Measurements from ENCODE around the gene COL26A1. TPM values are rescaled to one million over a fixed set of nuclear protein-coding genes. Genes with fewer than 3 reads are reported as not detected.

The COL26A1 gene
- total RNA-seq, 4 donors from 2014 or later = not detected

DNA sequence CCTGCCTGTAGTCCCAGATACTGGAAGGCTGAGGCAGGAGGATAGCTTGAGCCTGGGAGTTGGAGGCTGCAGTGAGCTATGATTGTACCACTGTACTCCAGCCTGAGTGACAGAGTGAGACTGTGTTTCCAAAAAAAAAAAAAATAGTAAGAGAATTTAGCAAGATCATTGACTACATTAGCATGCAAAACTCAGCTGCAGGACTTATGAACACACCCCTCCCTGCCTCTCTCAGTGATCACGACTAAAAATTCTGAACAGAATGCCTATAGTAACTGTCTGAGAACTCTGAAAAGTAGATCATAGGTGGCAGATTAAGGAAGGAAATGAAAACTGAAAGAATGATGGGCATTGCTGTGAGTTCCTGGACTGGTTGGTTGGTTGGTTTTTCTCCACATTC lies 215.9 kb downstream of the COL26A1 start:
- H3K4me3 ChIP-seq = no peak overlapping the region
- in situ Hi-C loops (cut with MboI; ENCODE audit: low pct_ligation_motif_present in 1 of 4, low pct_unique_long_range_greater_than_20kb in 1 of 4, low sequenced_read_pairs in 3 of 4) (no loop called here), intact Hi-C loops (cut with DNase I; ENCODE audit: low total_unique reads) (no loop called here)

DNA sequence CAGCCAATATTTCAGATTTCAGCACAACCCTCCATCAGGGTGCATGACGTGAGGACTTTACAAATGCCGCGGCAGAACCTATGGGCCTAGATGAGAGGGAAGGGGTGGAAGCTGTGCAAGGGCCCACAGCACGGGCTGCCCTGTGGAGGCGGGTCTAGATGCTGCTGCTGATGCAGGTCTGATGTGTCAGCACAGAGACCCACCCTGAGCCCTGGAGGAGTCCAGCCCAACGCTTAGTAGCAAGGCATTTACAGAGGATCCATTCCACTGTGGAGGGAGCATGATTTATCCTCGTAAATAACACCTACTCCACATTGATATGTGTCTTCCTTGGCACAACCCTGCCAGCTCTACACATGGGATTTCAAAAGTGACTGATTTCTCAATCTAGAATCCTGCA lies 217.9 kb downstream of the COL26A1 start:
- Histone ChIP-seq H3K4me1 (peaks cover 1 to 19% (median 9%) of the 10 kb centered on the region in 4 donors), H3K27ac (no peak overlapping the region), H3K36me3 (no peaks in the 10 kb centered on the region), H3K9me3 (peaks cover 0 to 5% of the 10 kb centered on the region in 2 donors), H3K27me3 (no peaks in the 10 kb centered on the region), H3K4me3 (no peak overlapping the region)
- intact Hi-C loops (cut with DNase I; ENCODE audit: low total_unique reads) = no loop called here
- 94 to 95% methylated on average over 5 to 7 of the region's 7 CpGs for WGBS, 2 donors (ENCODE audit: low coverage in 1 of 2)
- DNase-seq = no peak
- no peak for TF ChIP-seq POLR2AphosphoS5 (IDR thresholded peaks at IDR 0.05)
- in situ Hi-C loops (cut with MboI; ENCODE audit: low pct_ligation_motif_present in 1 of 4, low pct_unique_long_range_greater_than_20kb in 1 of 4, low sequenced_read_pairs in 3 of 4) = no loop called here

More for the DNA sequence above, 215.9 kb downstream of the COL26A1 start:
- Histone ChIP-seq H3K9me3 (peaks cover 0 to 5% of the 10 kb centered on the region in 2 donors), H3K36me3 (no peaks in the 10 kb centered on the region), H3K4me1 (peaks cover 0 to 12% (median 4%) of the 10 kb centered on the region in 4 donors), H3K27me3 (no peaks in the 10 kb centered on the region), H3K27ac (no peak overlapping the region)
- DNase-seq = no peak
- 22 to 23% methylated on average over 1 of the region's 1 CpG for WGBS, 2 donors (ENCODE audit: low coverage in 1 of 2)
- no peak for TF ChIP-seq EP300 (IDR thresholded peaks at IDR 0.05; ENCODE audit: low read depth)
- TF ChIP-seq POLR2AphosphoS5 (IDR thresholded peaks at IDR 0.05) = no peak
- TF ChIP-seq POLR2A (IDR thresholded peaks at IDR 0.05) = no peak
- TF ChIP-seq, protein P1, sequence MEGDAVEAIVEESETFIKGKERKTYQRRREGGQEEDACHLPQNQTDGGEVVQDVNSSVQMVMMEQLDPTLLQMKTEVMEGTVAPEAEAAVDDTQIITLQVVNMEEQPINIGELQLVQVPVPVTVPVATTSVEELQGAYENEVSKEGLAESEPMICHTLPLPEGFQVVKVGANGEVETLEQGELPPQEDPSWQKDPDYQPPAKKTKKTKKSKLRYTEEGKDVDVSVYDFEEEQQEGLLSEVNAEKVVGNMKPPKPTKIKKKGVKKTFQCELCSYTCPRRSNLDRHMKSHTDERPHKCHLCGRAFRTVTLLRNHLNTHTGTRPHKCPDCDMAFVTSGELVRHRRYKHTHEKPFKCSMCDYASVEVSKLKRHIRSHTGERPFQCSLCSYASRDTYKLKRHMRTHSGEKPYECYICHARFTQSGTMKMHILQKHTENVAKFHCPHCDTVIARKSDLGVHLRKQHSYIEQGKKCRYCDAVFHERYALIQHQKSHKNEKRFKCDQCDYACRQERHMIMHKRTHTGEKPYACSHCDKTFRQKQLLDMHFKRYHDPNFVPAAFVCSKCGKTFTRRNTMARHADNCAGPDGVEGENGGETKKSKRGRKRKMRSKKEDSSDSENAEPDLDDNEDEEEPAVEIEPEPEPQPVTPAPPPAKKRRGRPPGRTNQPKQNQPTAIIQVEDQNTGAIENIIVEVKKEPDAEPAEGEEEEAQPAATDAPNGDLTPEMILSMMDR (IDR thresholded peaks at IDR 0.05) = no peak

DNA sequence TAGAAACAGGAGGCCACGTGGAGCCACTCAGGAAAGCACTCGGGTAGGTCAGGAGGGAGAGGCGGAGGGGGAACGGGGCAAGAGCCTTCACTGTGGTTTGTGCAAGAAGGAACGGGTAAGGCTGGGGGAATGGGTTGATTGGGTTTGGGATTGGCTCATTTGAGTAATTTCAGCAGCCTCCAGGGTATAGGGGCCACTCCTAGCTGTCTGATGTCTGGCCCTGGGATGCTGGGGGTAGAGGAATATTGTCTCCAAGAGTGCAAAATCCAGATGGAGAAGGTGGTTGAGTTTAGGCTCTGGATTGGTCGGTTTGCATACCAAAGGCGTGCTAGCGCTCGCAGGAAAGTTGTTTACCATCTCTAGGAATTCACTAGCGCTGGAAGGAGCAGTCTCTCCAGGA lies 219.2 kb downstream of the COL26A1 start:
- no peak overlapping the region for H3K27ac ChIP-seq
- no peak overlapping the region for H3K4me3 ChIP-seq
- TF ChIP-seq, protein P1 (IDR thresholded peaks at IDR 0.05) = no peak
- no peak for TF ChIP-seq EP300 (IDR thresholded peaks at IDR 0.05; ENCODE audit: low read depth)
- TF ChIP-seq POLR2A (IDR thresholded peaks at IDR 0.05) = no peak
- no peak for TF ChIP-seq POLR2AphosphoS5 (IDR thresholded peaks at IDR 0.05)
- H3K9me3 ChIP-seq = peaks cover 0 to 5% of the 10 kb centered on the region in 2 donors
- no peak for DNase-seq
- H3K27me3 ChIP-seq = no peaks in the 10 kb centered on the region
- WGBS, 2 donors (ENCODE audit: low coverage in 1 of 2) = 78% methylated on average over 10 of the region's 10 CpGs; no CpG with 5 or more reads in 1 of the 2 donors
- H3K36me3 ChIP-seq = no peaks in the 10 kb centered on the region
- in situ Hi-C loops (cut with MboI; ENCODE audit: low pct_ligation_motif_present in 1 of 4, low pct_unique_long_range_greater_than_20kb in 1 of 4, low sequenced_read_pairs in 3 of 4) = no loop called here
- peaks cover 6 to 26% (median 16%) of the 10 kb centered on the region in 4 donors for H3K4me1 ChIP-seq
- intact Hi-C loops (cut with DNase I; ENCODE audit: low total_unique reads) = no loop called here

DNA sequence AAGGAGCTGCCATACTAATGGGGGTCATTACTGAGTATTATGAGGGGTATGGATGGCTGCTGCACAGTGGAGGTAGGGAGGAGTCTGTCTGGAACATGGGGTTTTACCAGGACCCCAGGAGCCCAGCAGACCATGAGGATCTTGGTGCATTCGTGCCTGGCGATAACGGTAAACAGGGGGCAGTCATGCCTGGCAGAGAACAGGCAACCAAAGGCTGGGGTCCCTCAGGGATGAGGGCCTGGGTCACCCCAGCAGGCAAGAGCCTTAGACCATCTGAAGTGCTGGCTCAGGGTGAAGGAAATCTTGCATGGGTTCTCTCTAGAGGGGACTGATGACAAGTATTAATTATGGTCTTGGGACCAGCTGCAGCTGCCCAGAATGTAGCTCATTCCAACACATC lies 220.3 kb downstream of the COL26A1 start:
- no peak overlapping the region for H3K27ac ChIP-seq
- in situ Hi-C loops (cut with MboI; ENCODE audit: low pct_ligation_motif_present in 1 of 4, low pct_unique_long_range_greater_than_20kb in 1 of 4, low sequenced_read_pairs in 3 of 4) = no loop called here
- H3K9me3 ChIP-seq = peaks cover 0 to 5% of the 10 kb centered on the region in 2 donors
- peaks cover 6 to 27% (median 17%) of the 10 kb centered on the region in 4 donors for H3K4me1 ChIP-seq
- H3K4me3 ChIP-seq = no peak overlapping the region
- 94% methylated on average over 3 of the region's 3 CpGs; no CpG with 5 or more reads in 1 of the 2 donors for WGBS, 2 donors (ENCODE audit: low coverage in 1 of 2)
- no peak for DNase-seq
- no peaks in the 10 kb centered on the region for H3K27me3 ChIP-seq
- no peaks in the 10 kb centered on the region for H3K36me3 ChIP-seq
- intact Hi-C loops (cut with DNase I; ENCODE audit: low total_unique reads) = no loop called here
- TF ChIP-seq, protein P1 (IDR thresholded peaks at IDR 0.05) = no peak
- TF ChIP-seq POLR2AphosphoS5 (IDR thresholded peaks at IDR 0.05) = no peak
- TF ChIP-seq EP300 (IDR thresholded peaks at IDR 0.05; ENCODE audit: low read depth) = no peak
- TF ChIP-seq POLR2A (IDR thresholded peaks at IDR 0.05) = no peak

Data from transverse colon (tissue), 4 donors.